Measurements from ENCODE around the gene AIG1.
"Not testable (repeated sequence)": the region's sequence is repeated elsewhere in the genome, so short reads cannot be mapped to it uniquely, and the experiment has no call there.

Gene AIG1

DNA sequence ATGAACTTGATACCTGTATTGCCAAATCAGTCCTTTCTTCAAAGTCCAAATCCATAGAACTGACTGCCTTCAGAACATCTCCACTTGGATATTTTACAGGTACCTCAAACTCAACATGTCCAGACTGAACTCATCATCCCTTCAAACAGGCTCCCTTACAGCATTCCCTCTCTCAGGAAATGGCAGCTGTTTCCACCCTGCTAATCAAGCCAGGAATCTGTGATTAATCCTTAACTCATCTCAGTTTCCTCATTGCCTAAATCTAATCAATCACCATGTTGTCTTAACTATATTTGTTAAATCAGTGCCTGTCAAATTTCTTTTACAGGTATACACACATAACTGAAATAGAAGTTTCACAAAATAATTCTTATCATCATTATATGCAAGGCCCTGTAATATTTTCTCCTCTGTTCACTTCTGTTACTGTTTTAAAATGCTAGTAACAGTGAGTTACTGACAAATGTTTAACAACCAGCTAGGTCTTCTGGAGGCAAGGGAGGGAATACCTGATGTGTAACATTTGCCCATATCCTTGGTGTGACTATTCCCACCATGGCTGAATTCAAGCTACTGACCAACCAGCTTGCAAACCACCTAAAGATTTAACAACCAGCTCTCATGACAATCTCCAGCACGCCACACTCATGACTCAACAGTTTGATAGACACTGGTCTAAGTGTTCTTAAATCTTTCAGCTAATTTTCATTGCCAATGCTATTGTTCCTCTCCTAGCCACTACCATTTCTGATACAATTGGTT, 264.9 kb downstream of the AIG1 start:
- DNase-seq (ENCODE audit: low read depth in 2 of 2) = peak; percentile 17

DNA sequence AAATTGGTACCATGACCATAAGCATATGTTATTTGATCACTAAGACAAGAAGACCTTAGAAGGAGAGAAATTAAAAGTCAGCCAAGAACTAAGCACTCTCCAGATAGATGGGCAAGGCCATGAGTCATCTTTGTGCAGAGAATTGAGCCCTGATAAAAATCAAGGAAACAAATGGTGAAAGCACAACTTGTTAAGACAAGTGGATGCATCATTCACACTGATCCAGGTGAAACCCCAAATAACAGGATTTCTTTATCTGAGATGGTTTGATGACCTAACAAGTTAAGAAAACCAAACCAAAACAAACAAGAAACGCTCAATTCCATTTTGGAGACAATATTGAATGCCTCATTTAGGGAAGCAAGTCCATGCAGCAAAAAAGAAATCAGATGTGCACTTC, 268.2 kb downstream of the AIG1 start:
- DNase-seq (ENCODE audit: low read depth in 2 of 2) = no peak

DNA sequence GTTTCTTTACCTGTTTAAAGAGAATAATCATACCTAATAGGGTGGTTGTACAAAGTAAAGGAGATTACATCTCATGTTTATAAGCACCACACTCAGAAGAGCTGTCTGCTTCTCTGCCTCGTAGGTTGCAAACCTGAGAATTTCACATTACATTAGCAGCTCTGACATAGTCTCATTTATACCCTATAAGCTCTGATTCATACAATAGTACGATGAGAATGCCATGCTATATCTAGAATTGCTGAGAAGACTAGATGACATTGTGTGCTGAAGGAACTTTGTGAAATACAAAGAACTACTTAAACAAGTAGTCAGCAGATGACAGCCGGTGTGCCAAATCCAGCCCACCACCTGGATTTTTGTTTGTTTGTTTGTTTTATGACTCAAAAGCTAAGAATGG, 268.6 kb downstream of the AIG1 start:
- no peak for DNase-seq (ENCODE audit: low read depth in 2 of 2)

DNA sequence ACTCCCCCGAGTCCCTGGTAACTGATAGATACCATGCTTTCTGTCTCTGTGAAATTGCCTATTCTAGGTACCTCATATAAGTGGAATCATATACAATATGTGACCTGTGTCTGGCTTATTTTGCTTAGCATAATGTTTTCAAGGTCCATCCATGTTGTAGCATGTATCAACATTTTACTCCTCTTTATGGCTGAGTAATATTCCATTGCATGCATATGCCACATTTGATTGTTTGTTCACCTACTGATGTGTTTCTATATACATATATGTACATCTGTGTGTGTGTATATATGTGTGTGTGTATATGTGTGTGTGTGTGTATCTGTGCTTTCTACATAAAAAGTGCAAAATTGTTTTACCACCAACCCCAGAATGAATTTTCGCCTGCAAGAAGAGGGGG, 270.7 kb downstream of the AIG1 start:
- no peak for DNase-seq (ENCODE audit: low read depth in 2 of 2)

DNA sequence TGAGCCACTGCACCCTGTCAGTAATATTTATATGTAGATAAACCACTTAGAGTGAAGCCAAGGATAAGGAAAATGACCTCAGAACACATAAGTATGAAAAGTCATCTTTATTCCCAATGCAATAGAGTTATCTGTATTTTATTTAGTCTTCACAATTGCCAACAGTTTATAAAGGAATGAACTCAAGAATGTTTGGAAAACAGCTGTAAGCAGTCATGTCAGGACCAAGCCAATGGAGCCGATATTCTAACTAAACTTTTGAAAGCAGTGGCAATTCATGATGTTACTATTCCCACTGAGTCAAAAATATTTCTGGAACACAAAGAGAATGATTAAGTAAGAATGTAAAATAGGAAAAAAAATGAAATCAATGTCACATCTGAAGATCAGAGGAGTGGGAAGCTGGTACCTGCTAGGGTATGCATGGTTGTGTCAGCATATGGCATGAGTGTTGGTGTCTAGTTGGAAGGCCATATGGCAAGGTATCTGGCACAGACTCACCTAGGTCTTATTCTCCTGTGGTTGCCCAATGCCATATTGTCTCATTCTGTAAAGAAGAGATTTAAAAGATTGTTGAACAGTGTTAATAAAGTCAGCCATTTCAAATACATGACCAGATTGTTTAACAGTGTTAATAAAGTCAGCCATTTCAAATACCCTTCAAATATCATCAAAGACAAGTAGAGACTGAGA, 271.6 kb downstream of the AIG1 start:
- DNase-seq (ENCODE audit: low read depth in 2 of 2) = no peak

DNA sequence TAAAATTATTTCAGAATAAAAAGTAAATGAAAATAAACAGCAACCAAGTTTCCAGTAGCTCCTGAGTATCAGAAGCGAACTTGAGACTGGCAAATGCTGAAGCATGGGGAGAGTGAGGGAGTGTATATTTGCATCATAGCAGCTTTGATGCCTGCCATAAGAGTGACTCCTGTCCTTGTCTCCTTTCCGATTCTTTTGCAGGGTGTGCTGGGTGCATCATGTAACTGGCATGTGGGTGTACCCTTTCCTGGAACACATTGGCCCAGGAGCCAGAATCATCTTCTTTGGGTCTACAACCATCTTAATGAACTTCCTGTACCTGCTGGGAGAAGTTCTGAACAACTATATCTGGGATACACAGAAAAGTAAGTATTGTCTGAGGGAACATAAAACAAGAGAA, 272.4 kb downstream of the AIG1 start:
- no peak for DNase-seq (ENCODE audit: low read depth in 2 of 2)

DNA sequence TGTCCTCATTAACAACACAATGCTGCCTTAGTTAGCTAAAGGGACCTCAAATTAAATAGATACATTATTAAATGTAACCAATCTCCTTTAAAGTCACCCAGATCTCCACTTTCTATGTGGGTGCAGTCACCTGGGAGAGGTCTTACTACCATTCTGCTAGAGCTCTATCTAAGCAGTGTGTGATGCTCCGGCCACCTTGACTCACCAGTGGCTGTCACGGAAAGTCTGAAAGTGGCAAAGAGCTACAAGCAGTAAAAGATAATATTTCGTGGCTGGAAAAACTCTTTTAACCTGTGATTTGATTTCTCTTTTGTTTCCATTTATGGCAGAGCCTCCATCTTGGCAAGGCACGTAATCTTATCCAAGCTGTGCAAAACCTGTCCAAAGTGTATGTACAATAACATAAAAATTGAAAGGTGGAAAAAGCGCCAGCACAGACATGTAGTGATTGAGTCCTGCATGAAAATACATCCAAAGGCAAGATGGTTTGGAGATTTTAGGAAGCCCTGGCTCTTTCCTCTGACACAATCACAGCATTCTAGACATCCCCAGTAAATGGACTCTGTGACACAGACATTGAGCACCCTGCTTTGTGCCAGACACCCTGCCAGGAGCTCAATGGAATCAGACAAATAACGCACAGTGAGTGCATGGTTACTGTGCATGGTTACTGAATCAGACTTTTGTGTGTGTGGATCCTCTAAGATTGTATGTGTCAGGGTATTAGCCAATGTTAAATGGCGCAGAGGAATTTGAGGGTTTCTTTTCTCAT, 273.2 kb downstream of the AIG1 start:
- DNase-seq (ENCODE audit: low read depth in 2 of 2) = no peak

DNA sequence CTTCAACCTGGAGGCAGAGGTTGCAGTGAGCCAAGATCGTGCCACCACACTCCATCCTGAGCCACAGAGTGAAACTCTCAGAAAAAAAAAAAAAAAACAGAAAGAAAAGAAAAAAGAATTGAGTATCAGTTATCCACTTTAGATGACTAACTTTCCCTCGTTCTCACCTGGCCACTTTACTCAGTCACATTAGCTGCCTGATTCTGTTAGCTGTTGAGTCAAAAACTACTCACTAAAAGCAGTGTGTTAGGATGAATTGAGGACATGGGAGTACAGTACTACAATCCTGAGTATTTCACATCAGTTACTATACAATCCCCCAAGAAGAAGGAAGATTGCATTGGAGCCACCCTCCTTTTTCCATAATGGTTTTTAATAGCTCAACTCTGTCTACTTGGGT, 275.2 kb downstream of the AIG1 start:
- no peak for DNase-seq (ENCODE audit: low read depth in 2 of 2)

DNA sequence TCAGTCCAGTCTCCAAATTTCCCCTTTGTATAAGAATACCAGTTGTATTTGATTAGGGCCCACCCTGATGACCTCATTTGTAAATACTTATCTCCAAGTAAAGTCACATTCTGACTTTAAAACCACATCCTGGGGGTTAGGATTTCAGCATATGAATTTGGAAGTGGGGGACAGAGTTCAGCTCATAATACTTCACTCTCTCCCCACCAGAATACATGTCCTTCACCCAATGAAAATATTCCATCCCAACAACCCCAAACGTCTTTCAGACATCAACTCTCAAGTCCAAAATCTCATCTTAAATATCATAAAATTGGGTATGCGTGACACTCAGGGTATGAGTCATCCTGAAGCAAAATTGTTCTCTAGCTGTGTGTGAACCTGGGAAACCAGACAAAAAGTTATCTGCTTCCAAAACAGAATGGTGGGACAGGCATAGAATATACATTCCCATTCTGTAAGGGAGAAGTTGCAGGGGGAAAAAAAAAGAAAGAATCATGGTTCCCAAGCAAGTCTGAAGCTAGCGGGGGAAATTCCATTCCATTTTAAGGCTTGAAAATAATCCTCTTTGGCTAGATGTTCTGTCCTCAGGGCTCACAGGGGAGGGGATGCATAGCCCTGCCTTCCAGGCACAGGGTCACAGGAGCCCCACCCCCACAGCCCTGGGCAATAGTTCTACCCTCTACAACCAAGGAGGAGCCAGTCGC, 275.9 kb downstream of the AIG1 start:
- peak; percentile 34 to 38 for DNase-seq (ENCODE audit: low read depth in 2 of 2)

DNA sequence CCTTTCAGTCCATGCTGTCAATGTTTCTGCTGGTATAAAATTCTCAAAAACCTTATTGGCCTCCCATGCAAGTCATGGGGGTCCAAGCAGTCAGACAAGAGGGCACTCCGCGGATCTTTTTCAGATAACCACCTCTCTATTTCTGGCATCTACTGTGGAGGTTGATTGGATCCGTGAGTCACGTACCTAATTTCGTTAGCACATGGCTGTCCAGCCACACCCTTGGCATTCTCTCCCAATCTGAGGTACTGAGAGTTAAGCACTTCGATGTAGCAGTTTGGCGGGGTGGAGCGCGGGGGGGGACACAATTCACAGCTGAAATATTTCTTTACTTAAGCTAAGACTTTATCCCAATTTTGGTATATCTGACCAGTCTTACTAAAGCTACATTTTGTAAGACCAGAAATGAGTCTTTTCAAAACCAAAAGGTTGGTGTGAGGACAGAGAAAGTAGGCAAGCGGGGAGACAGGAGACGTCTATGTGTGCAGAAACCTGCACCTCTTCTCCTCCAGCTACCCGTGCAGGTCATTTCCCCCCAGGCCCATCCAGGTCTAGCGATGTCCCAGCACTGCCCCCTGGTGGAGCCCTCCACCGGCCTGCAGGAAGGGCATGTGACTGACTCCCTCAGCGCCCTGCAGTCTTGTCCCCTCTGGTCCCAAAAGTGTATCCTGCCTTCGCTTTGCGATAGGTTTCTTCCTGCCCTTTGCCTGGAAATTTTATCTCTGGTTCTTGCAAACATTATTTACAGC, 276.7 kb downstream of the AIG1 start:
- no peak for DNase-seq (ENCODE audit: low read depth in 2 of 2)

DNA sequence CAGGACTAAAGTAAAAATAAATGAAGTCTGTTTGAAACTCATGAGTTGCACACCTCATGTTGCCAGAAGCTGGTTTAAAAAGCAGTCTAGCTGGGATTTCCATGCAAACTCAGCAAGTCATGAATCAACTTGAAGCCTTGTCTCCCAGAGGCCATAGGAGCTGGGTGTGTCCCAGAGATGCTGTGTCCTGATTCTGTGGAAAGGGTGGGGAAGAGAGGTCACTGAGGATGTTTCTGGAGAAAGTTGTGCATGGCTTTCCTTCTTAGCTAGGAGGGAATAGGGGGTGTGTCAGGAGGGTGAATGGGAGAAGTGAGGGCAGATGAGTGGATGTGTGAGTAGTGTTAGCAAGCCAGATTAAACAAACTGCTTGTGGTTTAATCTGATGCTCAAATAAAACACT, 278.5 kb downstream of the AIG1 start:
- DNase-seq (ENCODE audit: low read depth in 2 of 2) = no peak

DNA sequence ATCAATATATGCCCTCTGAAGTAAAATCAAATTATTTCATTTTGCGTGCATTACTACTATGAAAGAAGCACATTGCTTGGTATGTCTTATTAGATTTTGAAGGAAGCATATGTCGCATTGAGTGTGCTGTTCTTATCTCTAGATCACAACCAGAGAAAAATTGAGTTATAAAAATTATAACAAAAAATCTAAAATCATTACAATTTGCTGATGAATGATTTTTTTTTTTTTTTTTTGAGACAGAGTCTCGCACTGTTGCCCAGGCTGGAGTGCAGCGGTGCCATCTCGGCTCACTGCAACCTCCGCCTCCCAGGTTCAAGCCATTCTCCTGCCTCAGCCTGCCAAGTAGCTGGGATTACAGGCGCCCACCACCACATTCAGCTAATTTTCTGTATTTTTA, 284.8 kb downstream of the AIG1 start:
- not testable (repeated sequence) for DNase-seq (ENCODE audit: low read depth in 2 of 2)

DNA sequence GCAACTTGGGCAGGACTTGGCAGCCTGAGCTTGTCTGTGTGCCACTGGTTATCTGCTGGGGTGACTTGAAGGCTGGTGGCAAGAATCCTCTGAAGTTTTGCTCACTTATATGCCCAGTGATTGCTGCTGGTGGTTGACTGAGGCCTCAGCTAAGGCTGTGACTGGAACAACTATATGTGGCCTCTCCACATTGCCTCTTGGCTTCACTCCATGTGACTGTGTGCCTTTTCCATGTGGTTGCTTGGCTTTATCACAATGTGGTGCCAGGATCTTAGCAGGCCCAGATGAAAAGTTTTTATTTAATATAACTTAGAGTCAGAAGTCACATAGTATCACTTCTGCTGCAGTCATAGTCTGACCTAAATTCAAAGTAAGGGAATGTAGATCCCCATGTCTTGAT, 285.3 kb downstream of the AIG1 start:
- DNase-seq (ENCODE audit: low read depth in 2 of 2) = no peak

DNA sequence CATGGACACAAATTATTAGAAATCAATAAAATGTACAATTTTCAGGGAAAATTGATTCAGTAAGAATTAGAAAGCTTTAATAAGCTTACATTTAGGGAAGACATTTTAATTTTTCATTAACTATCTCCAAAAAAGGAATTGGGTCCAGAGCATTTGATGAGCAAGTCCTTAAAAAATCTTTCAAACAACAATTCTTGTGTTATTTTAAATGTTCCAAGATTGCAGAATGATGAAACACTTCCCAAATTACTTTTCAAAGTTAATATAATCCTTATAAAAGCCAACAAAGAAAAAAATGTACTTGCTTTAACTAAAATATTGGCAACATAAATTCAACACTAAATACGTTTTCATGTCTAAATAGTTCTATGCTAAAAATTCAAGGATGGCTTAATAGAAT, 287.8 kb downstream of the AIG1 start:
- DNase-seq (ENCODE audit: low read depth in 2 of 2) = no peak

DNA sequence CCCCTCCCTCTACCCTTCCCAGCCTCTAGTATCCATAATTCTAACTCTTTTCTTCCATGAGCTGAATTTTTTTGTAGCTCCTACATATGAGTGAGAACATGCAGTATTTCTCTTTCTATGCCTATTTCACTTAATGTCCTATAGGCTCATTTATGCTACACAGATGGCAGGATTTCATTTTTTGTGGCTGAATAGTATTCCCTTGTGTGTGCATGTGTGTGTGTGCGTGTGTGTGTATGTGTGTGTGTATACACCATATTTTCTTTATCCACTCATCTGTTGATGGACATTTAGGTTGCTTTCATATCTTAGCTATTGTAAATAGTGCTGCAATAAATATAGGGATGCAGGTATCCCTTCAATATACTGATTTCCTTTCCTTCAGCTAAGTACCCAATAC, 288.8 kb downstream of the AIG1 start:
- DNase-seq (ENCODE audit: low read depth in 2 of 2) = no peak

DNA sequence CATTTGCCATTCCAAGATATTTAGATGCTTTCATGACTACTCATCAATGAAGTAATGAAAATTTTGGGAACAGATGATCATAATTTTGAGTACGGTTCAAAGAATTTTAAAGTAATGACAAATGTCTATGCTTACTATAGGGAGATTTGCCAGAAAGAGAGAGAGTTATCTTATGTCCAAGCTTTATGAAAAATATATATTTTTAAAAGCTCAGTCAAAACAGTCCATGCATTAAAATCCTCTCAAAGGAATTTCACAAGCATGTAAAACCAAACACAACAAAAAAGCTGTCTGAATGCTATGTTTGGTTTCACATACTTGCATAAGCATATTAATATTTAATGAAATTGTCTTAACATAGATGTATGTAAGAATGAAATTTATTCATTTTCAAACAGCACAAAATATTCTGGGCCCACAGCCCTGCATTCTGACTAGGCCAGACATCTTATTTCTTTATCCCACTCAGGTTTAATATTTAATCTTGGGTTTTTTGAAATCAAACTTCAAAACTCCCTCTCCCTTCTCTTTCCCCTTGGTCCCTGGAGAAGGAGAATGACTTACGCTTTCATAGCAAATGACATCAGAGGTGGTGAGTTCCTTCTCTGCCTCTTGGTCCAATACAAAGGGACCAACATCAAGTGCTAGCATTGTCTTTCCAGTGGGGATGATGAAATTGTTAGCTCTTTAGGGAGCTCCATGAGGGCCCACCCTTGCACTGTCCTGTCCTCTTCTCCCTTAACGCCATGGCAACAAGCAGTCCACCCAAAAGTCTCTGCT, 295.6 kb downstream of the AIG1 start:
- DNase-seq (ENCODE audit: low read depth in 2 of 2) = no peak

DNA sequence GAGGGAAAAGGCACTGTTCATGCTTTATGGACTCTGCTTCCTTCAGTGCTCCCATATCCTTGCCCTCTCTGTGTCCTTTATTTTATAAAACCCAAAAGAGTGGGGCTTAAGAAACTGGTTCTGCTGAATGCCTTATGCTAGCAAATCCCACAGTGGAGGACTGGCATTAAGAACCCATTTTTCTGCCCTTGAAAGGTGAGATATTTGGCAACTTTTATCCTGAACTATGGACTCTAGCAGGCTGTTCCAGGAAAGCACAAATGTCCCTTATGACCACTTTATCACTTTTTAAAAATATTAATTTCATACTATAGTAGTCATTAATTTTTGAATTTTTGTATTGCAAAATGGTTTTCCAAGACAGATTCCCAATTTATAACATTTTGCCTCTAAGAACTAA, 296.5 kb downstream of the AIG1 start:
- DNase-seq (ENCODE audit: low read depth in 2 of 2) = no peak

DNA sequence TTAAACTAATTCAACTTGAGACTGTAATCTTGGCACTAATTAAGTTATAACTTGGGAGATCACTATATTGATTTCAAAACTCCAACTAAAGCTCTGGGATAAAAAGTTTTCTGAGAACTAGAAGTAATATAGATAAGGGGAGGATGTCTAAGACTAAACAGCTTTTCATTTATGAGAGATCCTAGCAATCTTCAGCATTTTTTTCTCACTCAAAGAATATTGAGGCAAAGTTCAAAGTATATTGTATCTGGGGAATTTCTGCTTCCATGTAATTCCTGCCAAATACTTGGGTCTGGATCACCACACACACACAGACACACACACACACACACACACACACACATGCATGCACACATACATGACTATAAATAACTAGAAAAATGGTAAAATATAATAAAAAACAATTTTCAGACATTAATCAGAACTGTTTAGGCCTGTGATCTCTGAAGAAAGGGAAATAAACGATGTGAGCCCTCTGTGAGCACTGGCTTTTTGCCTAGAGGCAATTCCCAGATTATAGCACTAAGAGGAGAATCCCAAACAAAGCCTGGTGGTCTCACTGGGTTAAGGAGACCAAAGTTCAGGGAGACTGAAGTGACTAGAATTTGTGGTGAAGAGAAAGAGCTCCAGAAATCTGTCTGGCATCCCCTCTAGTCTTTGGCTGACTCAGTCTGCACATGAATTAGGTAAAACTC, 297.0 kb downstream of the AIG1 start:
- no peak for DNase-seq (ENCODE audit: low read depth in 2 of 2)

DNA sequence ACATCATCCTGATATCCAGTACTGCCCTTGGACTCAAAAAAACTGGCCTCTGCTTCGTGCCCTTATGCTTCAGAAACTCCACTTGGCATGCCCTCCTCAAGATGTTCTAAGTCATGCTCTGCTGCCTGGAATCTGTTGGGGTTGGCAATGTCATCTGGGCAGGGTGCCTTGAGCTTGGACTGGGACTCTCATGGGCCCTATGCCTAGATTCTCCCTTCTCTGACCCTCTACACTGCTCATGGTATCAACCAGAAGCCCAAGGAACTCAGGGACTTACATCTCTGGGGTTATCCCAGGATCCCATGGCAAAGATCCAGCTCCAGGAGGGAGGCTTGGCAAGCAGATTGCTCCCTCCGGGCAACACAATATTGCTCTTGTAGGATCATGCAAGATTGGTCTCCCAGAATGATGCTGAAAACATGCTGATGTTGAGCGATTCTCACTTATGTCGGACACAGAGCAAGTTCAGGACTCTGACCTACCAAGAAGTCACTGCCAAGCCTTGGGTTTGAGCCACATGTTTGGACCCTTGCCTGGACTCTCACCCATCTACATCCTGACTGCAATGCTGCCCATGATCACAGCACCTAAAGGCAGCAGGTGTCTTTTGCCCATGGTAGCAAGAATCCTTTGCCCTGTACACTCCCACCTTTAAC, 301.0 kb downstream of the AIG1 start:
- DNase-seq (ENCODE audit: low read depth in 2 of 2) = no peak

DNA sequence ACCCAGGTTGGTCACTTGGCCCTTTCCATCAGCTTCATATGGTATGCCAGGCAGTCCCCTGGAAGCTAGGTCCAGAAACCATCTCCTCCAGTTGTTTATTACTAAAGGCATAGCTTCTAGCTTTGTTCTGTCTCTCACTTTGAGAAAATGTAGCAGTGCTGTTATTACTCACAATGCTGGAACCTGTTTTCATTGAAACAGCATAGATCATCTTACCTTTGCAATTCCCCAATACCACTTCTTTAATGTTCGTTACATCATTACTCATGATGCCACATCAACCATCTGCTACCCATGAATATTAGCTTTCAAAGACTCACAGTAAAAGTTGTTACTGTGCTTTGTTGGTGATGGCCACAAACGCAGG, 301.5 kb downstream of the AIG1 start:
- DNase-seq (ENCODE audit: low read depth in 2 of 2) = no peak
